GM21528 (cell line): Measurements from ENCODE around the gene MLXIPL.
"Not testable (repeated sequence)": the region's sequence is repeated elsewhere in the genome, so short reads cannot be mapped to it uniquely, and the experiment has no call there.

Experiments
- ATAC-seq: cut with Tn5 transposase; IDR thresholded peaks from one replicate; pipeline ENCODE4 v1.9.1; 2021; ENCODE audit warnings: mild to moderate bottlenecking, moderate library complexity; ENCODE audit not compliant: unreplicated experiment, low FRiP score

The MLXIPL gene

GRCh38 chr7:73586911-73587310 lies 37.4 kb downstream of the MLXIPL start:
- ATAC-seq, result no peak

DNA sequence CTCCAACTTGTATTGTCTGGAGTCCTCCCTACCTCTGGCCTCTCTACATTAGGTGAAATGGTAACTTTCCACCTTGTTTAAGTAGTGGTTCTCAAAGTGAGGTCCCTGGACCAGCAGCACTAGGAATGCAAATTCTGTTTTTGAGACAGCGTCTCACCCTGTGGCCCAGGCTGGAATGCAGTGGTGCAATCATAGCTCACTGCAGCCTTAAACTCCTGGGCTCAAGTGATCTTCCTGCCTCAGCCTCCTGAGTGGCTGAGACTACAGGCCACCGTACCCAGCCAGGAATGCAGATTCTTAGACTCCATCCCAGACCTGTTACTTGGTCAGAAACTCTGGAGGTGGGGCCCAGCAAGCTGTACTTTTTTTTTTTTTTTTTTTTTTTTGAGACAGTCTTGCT lies 39.1 kb downstream of the MLXIPL start:
- ATAC-seq, result no peak

DNA sequence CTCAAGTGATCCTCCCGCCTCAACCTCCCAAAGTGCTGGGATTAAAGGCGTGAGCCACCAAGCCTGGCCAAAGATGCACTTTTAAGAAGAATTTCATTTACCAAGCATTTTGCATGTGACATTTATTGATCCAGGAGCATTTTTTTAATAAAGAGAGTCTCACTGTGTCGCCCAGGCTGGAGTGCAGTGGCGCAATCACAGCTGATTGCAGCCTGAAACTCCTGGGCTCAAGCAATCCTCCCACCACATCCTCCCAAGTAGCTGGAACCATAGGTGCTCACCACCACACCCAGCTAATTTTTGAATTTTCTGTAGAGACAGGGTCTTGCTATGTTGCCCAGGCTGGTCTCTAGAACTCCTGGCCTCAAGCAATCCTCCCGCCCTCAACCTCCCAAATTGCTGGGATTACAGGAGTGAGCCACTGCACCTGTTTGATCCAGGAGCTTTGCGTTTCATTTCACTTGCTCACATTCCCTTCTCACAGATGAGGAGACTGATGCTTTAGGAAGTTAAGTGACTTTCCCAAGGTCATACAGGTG lies 41.6 kb downstream of the MLXIPL start:
- no peak for ATAC-seq

GRCh38 chr7:73581006-73581405 lies 43.3 kb downstream of the MLXIPL start:
- not testable (repeated sequence) for ATAC-seq

GRCh38 chr7:73578342-73579128 lies 45.8 kb downstream of the MLXIPL start, which contains the start of gene TBL2:
Gene TBL2 (minus strand): TSS chr7:73578579. CDS start chr7:73578549, 30 bp downstream.
- ATAC-seq, result peak; percentile 84

- ATAC-seq, result peak; percentile 25
Observed at GRCh38 chr7:73577627-73578341, 46.5 kb downstream of the MLXIPL start.

DNA sequence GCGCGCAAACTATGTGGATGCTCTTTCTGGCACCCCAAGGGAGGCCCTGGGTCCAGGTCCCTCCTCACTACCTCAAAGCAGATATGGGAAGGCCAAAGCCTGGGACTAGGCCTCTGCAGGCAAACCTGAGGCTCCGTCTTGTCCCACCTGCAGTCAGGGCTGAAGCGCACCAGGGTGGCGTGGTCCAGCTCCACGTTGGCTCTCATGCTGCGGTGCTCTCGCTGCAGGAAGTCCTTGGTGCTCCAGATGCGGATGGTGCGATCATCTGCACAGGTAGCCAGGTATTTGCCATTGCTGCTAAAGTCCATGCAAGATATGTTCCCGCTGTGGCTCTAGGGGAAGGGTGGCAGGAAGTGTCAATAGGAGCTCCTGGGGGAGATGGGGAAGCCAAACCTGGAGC lies 50.5 kb downstream of the MLXIPL start:
- no peak for ATAC-seq

DNA sequence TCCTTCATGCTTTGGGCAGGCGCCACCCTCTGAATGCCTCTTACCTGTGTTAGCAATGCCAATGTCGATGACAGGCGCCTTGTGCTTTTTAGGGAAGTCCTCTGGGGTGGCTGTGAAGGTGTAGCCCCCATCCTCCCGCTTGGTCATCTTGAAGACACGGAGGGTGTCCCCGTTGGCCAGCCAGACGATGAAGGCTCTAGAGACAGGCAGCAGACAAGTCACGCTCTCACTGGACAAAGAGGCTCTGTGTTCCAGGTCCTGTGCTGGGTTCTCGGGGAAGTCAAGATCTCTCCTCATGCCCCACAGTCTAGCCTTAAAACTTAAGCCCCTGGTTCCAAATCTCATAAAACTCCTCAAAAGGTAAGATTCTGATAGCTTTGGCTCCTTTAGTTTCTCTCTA lies 51.0 kb downstream of the MLXIPL start:
- ATAC-seq, result no peak

DNA sequence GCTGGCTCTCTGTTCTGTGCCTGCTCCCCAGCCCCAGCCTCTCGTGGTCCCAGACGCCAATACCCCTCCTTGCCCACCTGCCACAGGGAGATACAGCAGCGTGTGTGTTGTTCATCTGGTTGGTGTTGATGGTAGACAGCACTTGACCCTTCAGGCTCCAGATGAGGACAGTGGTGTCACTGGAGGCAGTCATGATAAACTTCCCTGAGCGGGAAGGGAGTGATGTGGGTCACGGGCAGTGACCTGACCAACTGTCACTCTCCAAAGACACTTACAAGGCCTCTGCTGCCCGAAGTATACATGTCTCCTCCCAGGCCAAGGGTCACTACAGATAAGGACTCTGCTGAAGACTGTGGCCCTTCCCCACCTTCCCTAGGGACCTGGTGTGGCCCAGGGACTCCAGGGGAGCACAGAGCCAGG lies 51.5 kb downstream of the MLXIPL start:
- no peak for ATAC-seq

DNA sequence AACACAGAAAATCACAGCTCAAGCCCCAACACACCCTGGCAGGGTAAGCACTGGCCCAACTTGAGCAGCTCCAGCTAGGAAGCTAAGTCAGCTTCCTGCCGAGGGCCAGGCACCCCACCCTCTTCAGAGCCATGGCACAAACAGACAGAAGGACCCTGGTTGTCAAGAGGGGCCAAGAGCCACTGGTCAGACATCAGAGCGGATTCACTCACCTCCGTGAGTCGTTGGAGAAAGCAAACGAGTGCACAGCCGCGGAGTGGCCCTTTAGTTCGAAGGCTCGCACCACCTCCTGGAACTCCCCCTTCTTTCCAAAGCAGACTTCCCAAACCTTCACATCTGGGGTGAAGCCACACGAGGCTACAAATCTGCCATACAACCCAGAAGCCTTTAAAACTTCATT lies 53.3 kb downstream of the MLXIPL start:
- ATAC-seq, result no peak

DNA sequence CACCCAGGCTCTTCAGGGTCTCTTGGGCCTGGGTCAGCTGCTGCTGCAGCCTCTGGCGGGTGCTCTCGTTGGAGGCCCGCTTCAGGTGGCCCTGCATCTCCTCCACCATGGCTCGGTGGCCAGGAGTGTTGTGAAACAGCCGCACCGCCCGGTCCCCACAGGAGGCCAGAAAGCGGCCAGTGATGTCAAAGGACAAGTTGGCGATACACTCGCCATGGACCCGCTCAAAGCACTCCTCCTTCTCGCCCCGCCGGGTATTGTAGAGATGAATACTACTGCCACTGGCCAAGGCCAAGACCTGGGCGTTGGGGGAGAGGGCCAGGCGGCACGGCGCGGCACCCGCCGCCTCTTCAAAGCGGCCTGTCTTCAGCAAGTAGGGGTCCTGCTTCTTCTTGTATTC lies 53.8 kb downstream of the MLXIPL start:
- no peak for ATAC-seq

- no peak for ATAC-seq
Observed at GRCh38 chr7:73569042-73569608, 55.2 kb downstream of the MLXIPL start.

DNA sequence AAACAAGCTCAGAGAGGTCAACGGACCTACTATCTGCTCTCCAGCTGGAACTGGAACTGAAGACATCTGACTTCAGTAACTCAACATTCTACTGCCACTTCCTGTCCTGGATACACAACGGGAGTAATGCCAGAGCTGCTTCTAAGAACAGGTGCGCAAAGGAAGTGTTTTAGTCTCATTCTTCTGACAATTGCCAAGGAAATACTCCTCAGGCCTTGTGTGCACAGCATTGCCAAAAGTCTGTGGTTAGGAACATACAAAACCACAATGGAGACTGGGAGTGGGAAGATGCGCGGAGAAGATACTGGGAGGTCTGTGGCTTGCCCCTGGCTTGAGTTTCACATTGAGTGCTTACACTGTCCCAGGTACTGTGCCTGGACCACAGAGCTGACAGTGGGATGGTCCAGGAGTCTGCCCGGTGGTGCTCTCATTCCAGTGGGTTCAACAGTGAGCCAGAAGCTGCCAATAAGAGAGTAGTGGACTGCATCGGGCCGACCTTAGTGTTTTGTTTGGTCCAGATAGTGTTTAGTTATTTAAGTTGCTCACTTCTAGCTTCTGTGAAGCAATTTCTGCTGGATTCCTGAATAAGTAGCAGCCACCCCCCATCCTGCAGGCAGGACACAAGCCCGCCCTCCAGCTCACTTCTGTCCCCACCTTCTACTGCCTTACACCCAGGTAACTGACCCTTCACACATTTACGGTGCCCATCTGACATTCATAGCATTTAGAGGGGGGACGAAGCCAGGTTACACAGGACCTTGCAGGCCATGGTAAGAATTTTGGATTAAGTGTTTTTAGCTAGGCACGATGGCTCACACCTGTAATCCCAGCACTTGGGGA lies 56.3 kb downstream of the MLXIPL start:
- no peak for ATAC-seq

DNA sequence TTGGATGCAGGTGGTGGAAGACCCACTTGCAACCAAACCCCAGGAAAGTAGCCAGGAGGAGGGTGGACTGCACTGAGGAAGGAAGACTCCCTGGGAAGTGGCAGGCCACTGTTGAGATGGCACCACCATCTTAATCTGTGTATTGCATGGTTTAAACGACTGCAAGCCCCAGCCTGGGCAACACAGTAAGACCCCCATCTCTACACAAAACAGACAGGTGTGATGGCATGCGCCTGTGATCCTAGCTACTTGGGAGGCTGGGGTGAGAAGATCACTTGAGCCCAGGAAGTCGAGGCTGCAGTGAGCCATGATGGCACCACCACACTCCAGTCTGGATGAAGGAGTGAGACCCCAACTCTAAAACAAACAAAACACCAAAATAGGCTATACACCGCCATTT lies 57.2 kb downstream of the MLXIPL start:
- ATAC-seq, result no peak

GRCh38 chr7:73566431-73566830 lies 57.9 kb downstream of the MLXIPL start:
- ATAC-seq, result not testable (repeated sequence)

DNA sequence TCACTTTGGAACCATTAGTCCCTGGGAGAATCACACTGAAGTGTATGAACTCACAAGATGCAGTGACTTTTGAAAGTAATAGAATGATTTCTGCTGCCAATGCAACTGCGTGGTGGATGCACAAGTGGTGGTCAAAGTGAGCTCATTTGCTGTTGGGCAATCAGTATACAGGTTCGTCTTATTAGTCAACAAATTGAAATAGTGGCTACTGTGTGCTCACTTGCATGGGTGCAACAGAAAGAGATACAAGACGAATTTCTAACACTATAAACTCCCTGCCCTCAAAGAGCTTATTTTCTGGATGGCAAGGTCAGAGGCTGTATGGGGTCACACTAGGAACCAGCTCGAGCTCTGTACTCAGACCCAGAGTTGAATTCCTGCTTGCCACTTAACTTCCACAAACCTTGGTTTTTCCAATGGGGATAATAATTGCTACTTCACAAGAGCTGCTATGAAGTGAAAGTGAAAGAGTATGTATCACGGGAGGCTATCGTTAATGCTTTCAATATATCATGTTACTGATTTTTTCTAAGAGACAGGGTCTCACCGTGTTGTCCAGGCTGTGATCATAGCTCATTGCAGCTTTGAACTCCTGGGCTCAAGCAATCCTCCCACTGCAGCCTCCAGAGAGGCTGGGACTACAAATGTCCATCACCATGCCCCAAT lies 58.5 kb downstream of the MLXIPL start:
- no peak for ATAC-seq

- no peak for ATAC-seq
Observed at GRCh38 chr7:73560109-73560835, 64.0 kb downstream of the MLXIPL start.

DNA sequence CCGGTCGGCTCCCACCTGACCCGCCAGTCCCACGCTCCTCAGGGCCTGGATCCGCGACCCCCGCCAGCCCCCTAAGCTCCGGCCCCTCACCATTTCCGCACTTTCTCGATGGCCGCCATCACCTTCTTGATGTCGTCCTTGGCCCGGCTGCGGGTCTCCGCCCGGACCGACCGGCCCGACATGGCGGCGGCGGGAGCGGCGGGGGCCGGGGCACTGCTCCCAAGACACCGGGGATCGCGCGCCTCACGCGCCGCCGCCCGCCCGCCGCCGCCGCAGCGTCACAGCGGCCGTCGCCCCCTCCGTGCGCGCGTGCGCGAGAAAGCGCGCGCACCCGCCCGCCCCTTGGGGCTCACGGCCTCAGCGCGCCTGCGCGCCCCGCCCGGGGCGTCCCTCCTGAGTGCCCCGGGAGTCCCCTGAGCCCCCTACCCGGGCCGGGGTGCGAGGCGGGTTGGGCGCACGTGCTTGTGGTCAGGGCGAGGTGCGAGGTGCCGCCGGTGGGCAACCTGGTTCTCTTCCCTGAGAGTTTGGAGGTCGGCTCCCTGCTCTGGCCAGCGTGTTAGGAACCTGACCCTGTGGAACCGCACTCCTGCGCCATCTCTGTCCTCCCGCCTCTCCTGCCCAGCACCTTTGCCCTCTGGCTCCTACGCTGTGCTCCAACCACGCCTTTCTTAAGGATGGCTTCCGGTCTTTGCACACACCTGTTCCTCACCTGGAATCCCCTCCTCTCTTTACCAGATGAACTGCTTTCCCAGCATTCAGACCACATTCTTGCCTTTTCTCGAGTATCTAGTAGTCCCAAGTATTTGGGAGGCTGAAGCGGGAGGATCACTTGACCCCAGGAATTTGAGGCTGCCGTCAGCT lies 66.7 kb downstream of the MLXIPL start, which contains the start of gene BCL7B:
Gene BCL7B (minus strand): TSS at position 294 of the 861 bp plus-strand sequence. CDS start 112 bp downstream, at position 182.
- peak; percentile 48 for ATAC-seq
